Measurements from ENCODE around the gene RDH8.

RDH8 gene

DNA sequence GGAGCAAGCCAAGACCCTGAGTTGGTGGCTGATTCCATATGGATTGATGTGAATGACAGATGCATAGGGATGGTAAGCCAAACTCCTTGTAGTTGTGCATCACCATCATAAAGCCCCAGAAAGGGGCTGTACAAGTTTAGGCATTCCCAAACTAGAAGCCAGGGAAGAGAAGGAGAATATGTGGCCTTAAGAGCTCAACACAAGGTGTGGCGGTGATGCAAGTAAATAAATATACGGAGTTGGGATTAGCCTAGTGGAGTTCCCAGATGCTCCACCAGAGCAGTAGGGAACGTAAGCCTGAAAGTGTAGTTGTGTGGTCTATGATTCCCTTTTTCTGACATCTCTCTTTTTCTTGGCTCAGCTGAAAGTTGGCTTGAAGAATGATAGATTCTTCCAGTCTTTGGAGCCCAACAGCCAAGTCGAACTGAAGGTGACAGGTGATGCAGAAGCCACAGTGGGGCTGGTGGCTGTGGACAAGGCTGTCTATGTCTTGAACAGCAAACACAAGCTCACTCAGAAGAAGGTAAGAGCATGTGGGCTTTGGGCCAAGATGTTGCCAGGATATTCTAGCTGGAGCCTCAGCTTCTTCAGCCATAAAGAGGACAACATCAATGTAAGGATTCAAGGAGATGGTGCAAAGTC lies 30.1 kb downstream of the RDH8 start:
- DNase-seq: no peak

GRCh38 chr19:10044390-10044789 lies 31.1 kb downstream of the RDH8 start:
- DNase-seq: no peak

GRCh38 chr19:10045371-10045770 lies 32.1 kb downstream of the RDH8 start:
- no peak for DNase-seq

DNA sequence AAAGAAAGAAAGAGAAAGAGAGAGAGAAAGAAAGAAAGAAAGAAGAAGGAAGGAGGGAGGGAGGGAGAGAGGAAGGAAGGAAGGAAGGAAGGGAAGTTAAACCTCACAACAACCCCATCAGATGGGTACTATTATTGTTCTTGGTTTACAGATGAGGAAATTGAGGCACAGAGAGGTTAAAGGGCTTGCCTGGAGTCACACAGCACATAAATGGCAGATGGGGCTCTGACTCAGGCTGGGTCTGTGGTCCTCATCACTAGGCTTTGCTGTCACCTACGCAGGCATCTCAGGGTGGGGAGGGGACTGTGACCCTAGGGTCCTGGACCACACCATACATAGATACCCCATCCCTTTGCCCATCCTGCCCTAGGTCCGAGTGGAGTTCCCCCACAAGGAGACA lies 36.3 kb downstream of the RDH8 start:
- DNase-seq: no peak

DNA sequence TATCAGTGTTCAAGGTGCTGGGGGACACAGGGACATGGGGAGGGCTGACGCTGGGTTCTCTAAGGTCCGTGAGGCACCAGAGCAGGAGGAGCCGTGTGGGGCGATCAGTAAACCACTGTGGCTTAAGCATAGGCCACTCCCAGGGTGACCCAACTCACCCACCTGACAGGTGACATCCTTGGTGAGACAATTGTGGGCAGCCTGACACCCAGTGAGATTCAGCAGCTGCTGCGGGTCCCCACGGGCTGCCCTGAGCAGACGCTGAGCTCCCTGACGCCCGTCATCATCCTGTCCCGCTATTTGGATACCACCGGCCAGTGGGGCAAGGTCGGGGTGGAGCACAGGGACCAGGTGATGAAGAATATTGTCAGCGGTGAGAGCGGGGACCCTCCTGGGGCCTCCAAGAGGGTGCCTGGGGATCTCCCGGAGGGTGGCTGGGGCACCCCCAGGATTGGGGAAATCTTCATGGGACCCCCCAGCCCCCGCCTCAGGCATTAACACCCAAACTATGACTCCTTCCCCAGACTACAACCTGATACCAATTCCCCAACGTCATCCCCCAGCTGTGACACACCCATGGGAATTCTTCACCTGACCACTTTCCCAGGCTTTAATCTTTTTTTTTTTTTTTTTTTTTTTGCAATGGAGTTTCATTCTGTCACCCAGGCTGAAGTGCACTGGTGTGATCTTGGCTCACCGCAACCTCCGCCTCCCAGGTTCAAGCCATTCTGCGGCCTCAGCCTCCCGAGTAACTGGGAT lies 39.5 kb downstream of the RDH8 start:
- DNase-seq: no peak

DNA sequence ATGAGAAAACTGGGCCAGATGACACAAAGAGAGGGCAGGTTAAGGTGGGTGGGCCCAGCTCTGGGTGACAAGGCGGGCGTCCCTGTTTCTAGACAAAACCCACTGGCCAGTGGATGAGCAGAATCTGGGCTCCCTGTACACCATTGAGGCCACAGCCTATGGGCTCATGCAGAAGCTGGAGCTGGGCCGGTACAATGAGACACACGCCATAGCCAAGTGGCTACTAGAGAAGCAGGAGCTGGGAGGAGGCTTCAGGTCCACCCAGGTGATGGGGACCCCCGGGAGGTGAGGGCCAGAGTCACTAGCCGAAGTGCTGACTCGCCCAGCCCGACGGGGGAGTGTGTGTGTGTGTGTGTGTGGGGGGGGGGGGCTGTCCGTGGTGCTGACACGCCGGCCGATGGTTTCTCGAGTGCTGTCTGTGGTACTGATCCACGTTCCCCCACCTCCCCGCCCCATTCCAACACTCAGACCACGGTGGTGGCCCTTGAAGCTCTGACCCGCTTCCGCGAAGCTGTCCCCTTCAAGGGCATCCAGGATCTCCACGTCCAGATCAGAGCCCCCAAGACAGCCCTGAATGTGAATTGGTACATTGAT lies 48.5 kb downstream of the RDH8 start:
- peak; percentile 69 for DNase-seq

DNA sequence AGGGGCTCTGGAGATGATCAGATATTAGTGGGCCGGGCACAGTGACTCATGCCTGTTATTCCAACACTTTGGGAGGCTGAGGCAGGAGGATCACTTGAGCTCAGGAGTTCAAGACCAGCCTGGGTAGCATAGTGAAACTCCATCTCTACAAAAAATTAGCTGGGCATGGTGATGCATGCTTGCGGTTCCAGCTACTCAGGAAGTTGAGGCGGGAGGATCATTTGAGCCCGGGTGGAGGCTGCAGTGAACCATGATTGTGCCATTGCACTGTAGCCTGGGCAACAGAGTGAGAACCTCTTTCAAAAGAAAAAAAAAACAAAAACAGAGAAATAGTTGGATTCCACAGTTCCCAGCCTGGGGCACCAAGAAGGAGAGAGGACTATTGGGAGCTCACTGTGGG lies 54.9 kb downstream of the RDH8 start:
- DNase-seq: no peak

- no peak for DNase-seq
These were observed 55.8 kb downstream of the RDH8 start for GRCh38 chr19:10069046-10069445.

- DNase-seq: no peak
These were observed 57.6 kb downstream of the RDH8 start for GRCh38 chr19:10070730-10071446.
